ENCODE results near the gene ARPC1B.

DNA sequence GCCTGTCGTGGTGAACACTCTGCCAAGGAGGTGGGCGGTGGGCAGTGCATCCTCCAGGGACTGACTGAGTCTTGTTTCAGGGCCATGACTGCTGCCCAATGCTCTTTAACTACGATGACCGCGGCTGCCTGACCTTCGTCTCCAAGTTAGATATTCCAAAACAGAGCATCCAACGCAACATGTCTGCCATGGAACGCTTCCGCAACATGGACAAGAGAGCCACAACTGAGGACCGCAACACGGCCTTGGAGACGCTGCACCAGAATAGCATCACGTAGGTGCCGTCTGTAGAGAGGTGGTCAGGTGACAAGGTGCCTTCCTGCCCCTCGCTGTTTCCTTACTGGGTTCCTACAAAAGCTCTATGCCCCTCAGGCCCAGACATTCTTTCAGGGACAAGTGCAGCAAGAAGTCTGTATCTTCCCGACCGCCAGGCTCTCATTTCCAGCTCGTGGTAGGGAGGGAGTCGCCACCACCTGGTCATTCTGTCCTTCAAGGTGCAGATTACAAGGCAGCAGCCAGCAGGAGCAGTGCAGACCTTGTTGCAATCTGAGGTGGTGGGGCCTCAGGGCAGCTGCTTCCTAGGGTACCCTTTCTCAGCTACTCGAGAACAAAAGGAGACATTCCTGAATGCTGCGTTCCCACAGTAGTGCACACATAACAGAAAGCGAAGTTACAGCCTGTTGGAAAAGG is 14.9 kb upstream of the ARPC1B start:
- TF ChIP-seq RFX5 (IDR thresholded peaks at IDR 0.05; ENCODE audit: borderline replicate concordance, low read depth, low read length) (no peak), POLR2A (IDR thresholded peaks at IDR 0.05; ENCODE audit: control extremely low read depth in 1 of 2, low read depth in 2 of 2, low read length in 2 of 2) (no peak), KDM1A (IDR thresholded peaks at IDR 0.05; ENCODE audit: borderline replicate concordance, low read length) (no peak)
- TF ChIP-seq, protein P1, sequence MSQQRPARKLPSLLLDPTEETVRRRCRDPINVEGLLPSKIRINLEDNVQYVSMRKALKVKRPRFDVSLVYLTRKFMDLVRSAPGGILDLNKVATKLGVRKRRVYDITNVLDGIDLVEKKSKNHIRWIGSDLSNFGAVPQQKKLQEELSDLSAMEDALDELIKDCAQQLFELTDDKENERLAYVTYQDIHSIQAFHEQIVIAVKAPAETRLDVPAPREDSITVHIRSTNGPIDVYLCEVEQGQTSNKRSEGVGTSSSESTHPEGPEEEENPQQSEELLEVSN (IDR thresholded peaks at IDR 0.05) = no peak
- TF ChIP-seq, protein P2, sequence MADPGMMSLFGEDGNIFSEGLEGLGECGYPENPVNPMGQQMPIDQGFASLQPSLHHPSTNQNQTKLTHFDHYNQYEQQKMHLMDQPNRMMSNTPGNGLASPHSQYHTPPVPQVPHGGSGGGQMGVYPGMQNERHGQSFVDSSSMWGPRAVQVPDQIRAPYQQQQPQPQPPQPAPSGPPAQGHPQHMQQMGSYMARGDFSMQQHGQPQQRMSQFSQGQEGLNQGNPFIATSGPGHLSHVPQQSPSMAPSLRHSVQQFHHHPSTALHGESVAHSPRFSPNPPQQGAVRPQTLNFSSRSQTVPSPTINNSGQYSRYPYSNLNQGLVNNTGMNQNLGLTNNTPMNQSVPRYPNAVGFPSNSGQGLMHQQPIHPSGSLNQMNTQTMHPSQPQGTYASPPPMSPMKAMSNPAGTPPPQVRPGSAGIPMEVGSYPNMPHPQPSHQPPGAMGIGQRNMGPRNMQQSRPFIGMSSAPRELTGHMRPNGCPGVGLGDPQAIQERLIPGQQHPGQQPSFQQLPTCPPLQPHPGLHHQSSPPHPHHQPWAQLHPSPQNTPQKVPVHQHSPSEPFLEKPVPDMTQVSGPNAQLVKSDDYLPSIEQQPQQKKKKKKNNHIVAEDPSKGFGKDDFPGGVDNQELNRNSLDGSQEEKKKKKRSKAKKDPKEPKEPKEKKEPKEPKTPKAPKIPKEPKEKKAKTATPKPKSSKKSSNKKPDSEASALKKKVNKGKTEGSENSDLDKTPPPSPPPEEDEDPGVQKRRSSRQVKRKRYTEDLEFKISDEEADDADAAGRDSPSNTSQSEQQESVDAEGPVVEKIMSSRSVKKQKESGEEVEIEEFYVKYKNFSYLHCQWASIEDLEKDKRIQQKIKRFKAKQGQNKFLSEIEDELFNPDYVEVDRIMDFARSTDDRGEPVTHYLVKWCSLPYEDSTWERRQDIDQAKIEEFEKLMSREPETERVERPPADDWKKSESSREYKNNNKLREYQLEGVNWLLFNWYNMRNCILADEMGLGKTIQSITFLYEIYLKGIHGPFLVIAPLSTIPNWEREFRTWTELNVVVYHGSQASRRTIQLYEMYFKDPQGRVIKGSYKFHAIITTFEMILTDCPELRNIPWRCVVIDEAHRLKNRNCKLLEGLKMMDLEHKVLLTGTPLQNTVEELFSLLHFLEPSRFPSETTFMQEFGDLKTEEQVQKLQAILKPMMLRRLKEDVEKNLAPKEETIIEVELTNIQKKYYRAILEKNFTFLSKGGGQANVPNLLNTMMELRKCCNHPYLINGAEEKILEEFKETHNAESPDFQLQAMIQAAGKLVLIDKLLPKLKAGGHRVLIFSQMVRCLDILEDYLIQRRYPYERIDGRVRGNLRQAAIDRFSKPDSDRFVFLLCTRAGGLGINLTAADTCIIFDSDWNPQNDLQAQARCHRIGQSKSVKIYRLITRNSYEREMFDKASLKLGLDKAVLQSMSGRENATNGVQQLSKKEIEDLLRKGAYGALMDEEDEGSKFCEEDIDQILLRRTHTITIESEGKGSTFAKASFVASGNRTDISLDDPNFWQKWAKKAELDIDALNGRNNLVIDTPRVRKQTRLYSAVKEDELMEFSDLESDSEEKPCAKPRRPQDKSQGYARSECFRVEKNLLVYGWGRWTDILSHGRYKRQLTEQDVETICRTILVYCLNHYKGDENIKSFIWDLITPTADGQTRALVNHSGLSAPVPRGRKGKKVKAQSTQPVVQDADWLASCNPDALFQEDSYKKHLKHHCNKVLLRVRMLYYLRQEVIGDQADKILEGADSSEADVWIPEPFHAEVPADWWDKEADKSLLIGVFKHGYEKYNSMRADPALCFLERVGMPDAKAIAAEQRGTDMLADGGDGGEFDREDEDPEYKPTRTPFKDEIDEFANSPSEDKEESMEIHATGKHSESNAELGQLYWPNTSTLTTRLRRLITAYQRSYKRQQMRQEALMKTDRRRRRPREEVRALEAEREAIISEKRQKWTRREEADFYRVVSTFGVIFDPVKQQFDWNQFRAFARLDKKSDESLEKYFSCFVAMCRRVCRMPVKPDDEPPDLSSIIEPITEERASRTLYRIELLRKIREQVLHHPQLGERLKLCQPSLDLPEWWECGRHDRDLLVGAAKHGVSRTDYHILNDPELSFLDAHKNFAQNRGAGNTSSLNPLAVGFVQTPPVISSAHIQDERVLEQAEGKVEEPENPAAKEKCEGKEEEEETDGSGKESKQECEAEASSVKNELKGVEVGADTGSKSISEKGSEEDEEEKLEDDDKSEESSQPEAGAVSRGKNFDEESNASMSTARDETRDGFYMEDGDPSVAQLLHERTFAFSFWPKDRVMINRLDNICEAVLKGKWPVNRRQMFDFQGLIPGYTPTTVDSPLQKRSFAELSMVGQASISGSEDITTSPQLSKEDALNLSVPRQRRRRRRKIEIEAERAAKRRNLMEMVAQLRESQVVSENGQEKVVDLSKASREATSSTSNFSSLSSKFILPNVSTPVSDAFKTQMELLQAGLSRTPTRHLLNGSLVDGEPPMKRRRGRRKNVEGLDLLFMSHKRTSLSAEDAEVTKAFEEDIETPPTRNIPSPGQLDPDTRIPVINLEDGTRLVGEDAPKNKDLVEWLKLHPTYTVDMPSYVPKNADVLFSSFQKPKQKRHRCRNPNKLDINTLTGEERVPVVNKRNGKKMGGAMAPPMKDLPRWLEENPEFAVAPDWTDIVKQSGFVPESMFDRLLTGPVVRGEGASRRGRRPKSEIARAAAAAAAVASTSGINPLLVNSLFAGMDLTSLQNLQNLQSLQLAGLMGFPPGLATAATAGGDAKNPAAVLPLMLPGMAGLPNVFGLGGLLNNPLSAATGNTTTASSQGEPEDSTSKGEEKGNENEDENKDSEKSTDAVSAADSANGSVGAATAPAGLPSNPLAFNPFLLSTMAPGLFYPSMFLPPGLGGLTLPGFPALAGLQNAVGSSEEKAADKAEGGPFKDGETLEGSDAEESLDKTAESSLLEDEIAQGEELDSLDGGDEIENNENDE (IDR thresholded peaks at IDR 0.05; ENCODE audit: insufficient replicate concordance, low read length) = no peak
- TF ChIP-seq, protein P3, sequence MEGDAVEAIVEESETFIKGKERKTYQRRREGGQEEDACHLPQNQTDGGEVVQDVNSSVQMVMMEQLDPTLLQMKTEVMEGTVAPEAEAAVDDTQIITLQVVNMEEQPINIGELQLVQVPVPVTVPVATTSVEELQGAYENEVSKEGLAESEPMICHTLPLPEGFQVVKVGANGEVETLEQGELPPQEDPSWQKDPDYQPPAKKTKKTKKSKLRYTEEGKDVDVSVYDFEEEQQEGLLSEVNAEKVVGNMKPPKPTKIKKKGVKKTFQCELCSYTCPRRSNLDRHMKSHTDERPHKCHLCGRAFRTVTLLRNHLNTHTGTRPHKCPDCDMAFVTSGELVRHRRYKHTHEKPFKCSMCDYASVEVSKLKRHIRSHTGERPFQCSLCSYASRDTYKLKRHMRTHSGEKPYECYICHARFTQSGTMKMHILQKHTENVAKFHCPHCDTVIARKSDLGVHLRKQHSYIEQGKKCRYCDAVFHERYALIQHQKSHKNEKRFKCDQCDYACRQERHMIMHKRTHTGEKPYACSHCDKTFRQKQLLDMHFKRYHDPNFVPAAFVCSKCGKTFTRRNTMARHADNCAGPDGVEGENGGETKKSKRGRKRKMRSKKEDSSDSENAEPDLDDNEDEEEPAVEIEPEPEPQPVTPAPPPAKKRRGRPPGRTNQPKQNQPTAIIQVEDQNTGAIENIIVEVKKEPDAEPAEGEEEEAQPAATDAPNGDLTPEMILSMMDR (IDR thresholded peaks at IDR 0.05; ENCODE audit: control extremely low read depth in 1 of 3, insufficient read depth in 1 of 3, low read depth in 1 of 3, low read length in 3 of 3) = peak; percentile 42 to 66 (median 56)

All from H1 (cell line).